Measurements from ENCODE around the gene SMARCB1.

The SMARCB1 gene

GRCh38 chr22:23781065-23781464 lies 5.7 kb upstream of the SMARCB1 start:
- no peak for DNase-seq

DNA sequence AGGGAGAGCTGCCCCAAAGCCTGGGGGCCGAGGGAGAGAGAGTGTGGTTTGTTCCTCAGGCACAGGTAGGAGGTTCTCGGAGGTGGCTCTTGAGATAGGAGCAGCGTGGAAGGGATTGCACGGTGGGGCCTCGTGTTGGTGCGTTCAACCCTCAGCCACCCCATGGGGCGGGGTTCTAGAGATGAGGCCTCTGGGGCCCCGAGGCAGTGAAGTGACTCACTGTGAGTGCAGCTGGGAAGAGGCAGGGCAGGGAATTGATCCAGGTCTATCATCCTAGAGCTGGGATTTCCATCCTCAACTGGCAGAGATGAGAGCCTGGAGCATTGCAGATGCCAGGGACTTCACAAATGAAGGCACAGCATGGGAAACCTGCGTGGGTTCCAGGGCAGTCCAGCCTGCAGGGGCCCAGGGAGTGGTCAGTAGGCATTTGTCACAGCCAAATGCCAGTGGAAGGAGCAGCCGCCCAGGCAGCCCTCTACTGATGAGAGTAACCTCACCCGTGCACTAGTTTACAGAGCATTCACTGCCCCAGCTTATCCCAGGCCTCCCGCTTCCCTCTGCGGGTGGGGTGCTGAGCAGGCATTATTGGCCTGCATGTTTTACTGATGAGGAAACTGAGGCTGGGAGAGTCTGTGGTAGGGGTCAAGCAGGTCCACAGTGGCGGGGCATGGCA lies 5.1 kb upstream of the SMARCB1 start:
- no peak for DNase-seq

GRCh38 chr22:23782252-23782651 lies 4.5 kb upstream of the SMARCB1 start:
- DNase-seq: no peak

DNA sequence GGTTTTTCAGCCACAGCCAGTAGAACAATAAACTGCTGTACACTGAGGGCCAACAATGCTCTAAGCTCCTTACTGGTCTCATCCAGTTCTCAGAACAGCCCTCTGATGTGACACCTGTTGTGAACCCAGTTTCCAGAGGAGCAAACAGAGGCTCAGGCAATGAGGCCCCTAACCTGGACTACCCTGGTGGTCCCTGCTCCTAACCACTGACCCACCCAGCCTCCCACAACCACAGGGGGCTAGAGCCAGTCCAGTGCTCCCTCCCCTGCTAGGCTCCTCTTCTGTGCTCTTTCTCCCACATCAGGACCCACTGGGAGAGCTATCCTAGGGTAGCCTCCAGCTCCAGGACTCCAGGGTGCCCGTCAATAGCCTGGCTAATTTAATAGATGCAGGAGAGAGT lies 4.1 kb upstream of the SMARCB1 start:
- no peak for DNase-seq

- no peak for DNase-seq
Measured at GRCh38 chr22:23783265-23784150, 3.3 kb upstream of the SMARCB1 start.

DNA sequence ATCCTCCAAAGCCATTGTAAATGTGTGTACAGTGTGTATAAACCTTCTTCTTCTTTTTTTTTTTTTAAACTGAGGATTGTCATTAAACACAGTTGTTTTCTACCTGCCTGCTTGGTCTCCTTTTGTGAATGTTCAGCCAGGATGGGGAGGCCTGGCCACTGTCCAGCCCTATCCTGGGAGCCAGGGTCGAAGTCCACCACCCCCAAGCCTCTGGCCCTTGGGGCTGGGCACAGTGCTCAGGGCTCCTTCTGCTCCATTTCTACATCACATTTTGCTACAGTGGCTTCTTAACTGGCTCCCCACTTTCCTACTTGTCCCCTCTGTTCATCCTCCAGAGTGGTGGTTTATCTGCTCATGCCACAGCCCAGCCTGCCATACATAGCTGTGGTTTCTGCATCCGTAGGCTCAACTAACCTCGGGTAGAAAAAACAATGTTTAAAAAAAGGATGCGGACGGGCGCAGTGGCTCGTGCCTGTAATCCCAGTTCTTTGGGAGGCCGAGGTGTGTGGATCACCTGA lies 2.5 kb upstream of the SMARCB1 start:
- DNase-seq: no peak

DNA sequence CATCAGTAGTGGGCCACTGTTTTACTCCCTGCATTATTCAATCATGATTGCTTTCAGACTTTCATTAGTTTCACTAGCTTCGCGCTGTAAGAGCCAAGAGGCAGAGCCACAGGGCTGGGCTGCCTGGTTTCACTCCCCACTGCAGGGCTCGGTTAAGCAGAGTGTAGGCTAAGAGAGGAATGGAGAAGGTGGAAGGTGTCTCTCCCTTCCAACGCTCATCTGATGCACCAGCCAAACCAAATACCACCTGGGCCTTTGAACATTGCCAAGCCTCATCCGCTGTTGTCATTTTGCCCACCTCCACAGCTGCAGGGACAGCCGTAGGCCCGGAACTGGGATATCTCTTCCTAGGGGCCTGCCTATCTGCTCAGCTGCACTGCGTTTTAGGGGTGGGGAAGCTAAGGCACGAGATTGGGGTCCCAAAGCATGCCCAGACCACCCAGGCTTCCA lies 480 bp upstream of the SMARCB1 start:
- no peak for DNase-seq

DNA sequence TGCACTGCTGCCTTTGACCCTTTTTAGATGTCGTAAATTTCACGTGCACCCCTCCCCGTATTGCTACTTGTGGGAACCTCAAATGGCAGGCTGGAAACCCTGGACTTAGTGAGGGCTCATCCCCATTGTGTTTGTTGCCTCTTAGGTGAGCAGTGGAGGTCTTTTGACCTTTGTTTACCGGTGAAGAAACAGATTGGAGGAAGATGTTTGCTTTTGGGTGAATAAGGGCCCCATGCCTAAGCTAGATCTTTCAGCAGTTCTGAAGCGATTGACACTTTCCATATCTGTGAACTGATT lies 782 bp downstream of the SMARCB1 start:
- no peak for DNase-seq

- no peak for DNase-seq
Measured at GRCh38 chr22:23787910-23788309, 1.1 kb downstream of the SMARCB1 start.

- DNase-seq: no peak
Measured at GRCh38 chr22:23789121-23789520, 2.4 kb downstream of the SMARCB1 start.

DNA sequence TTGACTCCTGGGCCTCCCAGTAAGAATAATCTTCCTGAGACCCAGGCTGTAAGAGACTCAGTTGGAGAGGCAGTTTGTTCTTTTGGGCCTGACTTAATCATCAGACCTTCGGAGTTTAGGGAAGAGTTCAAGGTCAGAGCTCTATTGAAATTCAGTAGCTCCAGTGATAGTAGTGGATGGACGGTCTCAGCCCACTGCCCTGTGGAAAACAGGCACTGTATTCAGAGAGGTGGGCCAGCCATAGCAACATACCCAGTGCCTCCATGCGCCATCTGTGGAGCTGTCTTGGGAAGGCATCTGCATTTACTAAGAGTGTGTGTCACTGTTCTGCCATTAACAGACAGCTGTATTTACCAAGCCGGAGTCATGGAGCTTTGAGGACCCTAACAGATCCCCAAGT lies 2.9 kb downstream of the SMARCB1 start:
- no peak for DNase-seq

DNA sequence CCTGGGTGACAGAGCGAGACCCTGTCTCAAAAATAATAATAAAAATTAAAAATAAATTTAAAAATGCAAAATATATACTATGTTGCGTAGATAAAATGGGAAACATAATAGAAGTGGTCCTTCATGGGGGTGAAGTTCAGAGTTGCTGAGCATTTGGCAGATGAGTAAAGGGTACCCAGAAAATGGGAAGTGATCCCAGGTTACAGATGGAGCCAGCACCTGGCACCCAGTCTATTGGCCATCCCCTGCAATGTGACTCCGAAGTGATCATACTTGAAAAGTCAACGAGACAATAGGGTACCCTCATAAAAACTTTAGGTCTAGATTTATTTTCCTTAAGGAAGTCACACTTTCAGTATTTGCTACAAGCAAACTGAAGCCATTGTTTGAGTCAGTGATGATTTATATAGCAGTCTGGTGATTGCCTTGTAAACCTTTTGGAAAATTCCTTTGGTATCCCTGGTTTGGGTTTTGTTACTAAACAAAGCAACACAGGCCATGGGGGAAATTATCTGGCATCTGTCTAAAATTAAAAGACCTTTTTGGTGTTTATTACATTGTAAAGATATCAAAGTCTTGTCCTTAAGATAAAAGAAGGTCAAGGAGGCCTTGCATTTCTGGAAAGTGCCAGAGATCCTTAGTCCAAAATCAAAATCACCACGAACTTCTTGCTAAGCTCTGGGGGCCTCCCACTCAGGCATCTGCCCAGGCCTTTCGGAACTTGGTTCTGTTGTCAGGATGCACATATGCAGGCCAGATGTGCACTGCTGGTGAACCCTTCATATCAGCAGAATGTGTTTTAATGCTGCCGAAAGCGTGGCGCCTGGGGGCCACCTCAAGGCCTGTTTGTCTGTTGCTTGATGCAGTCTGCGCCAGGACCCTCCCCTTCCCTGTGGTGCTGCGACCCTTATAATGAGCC lies 4.3 kb downstream of the SMARCB1 start:
- no peak for DNase-seq

DNA sequence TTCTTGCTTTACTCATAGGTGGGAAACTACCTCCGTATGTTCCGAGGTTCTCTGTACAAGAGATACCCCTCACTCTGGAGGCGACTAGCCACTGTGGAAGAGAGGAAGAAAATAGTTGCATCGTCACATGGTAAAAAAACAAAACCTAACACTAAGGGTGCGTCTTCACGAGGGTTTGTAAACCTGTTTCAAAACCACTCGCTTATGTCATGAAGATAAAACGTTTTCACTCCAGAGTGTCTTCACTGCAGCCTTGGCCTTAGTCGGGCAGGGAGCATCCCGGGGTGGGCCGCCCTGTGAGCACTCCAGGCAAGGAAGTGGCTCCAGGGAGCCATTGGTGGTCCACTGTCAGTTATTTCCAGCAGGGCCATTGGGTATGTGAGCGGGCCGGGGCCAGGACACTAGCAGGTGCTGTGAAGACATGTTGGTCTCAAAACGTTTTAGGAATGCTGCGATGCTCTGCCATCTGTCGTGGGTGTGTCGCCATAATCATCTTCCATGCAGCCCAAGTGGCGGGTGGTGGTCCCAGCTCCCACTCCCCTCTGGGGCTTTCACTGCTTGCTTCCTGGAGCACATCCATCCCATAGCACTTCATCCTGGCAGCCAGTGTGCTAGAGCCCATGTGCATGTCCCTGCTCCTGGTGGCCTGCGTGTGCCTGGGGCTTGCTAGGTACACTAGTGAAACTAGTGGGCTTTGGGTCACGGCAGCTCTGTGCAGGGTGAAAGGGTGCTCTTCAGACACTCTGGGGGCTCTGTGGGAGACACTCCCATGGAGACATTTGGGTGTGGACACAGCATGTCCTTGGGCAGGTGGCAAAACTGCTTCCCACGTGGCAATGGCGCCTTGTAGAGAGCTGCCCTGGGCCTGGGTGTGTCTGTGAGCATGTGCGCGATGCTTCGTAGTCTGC lies 5.2 kb downstream of the SMARCB1 start:
- DNase-seq: no peak

DNA sequence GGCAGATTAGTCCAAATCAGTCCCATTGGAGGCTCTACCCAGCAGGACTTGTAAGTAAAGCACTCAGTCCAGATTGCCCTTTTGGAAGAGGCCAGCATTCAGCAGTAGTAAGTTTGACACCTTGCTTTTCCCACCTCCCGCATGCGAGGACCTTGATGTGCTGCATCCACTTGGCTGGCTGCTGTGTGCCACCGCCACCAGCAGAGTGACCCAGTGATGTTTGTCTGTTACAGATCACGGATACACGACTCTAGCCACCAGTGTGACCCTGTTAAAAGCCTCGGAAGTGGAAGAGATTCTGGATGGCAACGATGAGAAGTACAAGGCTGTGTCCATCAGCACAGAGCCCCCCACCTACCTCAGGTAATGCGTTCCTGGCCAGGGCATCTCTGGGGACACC lies 6.6 kb downstream of the SMARCB1 start:
- DNase-seq: no peak

GRCh38 chr22:23796461-23796860 lies 9.7 kb downstream of the SMARCB1 start:
- no peak for DNase-seq

DNA sequence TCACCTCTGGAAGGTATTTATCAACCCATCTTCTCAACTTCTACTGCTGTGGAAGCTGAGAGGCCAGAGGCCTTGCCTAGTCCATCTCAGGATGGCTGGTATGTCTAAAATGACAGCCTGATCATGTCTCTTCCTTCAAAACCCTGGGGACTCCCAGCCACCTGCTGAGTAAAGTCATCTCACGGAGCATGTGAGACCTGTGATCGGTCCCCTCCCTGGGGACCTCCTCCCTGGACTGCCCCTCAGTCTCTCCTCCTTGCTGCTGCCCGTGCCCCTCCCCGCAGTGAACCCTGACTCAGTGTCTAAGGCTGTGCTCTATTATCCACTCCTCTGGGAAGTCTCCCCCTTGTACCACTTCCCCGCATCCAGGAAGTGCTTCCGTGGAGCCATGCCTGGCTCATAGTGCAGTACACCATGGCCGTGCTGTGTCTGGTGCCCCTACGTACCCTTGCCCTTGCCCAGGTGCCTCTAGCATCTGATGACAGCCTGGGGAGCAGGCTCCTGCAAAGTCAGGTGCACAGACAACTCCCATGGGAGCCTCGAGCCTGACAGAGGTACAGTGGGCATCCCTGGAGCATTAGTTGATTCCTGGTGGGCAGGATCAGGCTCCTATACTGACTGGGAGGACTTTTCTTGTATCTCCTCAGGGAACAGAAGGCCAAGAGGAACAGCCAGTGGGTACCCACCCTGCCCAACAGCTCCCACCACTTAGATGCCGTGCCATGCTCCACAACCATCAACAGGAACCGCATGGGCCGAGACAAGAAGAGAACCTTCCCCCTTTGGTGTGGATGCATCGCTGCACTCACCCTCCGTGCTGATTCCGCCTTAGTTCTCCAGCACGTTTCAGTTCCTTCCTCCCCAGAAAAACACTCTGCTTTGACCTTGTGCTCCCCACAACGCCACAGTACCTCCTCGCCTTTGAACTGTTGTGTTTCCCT lies 13.8 kb downstream of the SMARCB1 start:
- no peak for DNase-seq

DNA sequence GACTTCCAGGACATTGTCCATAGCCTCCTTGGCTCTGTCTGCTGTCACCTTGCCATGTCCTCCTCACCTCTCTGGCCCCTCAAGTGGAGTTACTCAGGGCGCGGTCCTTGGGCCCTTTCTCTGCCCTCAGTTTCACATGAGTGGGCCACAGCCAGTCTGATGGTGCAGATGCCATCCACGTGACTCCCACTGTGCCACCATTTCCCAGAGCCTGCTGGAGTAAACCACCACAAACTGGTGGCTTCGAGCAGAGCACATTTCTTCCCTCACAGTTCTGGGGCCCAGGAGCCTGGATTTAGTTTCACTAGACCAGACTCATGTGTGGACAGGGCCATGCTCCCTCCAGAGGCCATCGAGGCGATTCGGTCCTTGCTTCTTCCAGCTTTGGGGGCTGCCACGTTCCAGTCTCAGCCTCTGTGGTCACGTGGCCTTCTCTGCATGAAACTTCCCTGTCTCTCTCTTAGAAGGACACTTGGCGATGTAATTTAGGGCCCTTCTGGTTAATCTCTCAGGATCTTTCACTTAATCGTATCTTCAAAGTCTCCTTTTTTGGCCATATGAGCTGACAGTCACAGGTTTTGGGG lies 14.6 kb downstream of the SMARCB1 start:
- no peak for DNase-seq

- DNase-seq: no peak
Measured at GRCh38 chr22:23801886-23802377, 15.2 kb downstream of the SMARCB1 start.

DNA sequence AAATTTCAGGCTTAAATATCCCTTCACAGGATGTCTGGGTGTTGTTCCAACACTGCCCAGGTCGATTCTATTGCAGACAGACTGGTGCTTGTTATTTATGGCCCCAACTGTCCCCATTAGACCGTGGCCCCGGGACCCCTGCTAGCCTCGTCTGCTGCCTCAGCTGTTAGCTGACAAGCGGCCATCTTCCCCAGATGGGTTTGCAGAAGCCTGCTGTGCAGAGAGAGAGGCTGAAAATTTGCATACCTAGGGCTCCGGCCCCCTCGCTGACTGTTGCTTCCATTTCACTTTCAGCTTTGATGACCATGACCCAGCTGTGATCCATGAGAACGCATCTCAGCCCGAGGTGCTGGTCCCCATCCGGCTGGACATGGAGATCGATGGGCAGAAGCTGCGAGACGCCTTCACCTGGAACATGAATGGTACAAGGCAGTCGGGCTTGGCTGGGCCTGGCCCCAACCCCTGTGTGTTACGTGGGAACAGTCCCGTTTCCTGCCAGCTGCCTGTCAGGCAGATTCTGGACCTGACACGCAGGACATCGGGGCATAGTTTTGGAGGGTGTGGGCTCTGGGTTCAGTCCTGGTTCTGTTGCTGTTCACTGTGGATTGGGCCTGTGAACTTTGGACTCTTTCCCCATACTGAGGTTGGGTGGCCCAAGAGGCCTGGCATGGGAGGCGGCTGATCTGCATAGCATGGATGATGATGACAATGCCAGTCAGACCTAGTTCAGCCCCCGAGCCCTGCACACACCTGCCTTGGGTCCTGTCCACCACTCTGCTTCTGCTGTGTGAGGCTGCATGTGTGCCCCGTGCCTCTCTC lies 16.4 kb downstream of the SMARCB1 start:
- DNase-seq: no peak

Measured in activated CD4-positive, CD25-positive, alpha-beta regulatory T cell (primary cell).